ENCODE measurements around the gene C19orf25. TPM values are rescaled to one million over a fixed set of nuclear protein-coding genes. Genes with fewer than 3 reads are reported as not detected.
A peak's percentile ranks its signal among the peaks of the same experiment; 100 is the strongest.

Gene C19orf25
- total and polyA plus RNA-seq, 9 of the 15 experiments (the other 6 are each of a cell fraction or from before 2014, with no cell fraction given) = 0.79 to 96.0 (median 36.1) TPM

GRCh38 chr19:1482361-1483130 is 3.5 kb upstream of the C19orf25 start (continued):
- no peak for TF ChIP-seq E4F1 (CRISPR knock-in tag; IDR thresholded peaks at IDR 0.05; ENCODE audit: borderline replicate concordance)
- TF ChIP-seq LARP7 (IDR thresholded peaks at IDR 0.05) = no peak
- TF ChIP-seq VEZF1 (CRISPR knock-in tag; IDR thresholded peaks at IDR 0.05) = peak; percentile 23; the same call in 1 of the 2 replicates
- peak; percentile 50 for TF ChIP-seq ZNF280A (IDR thresholded peaks at IDR 0.05; ENCODE audit: low read depth, partially characterized antibody)
- TF ChIP-seq TEAD1 (CRISPR knock-in tag; IDR thresholded peaks at IDR 0.05) = no peak
- 0 out of 2 replicates have a peak, but pooled peaks have one; percentile 53 for TF ChIP-seq HDAC2 (IDR thresholded peaks at IDR 0.05)
- TF ChIP-seq CBX1 (IDR thresholded peaks at IDR 0.05; ENCODE audit: low read depth) = 0 out of 2 replicates have a peak, but pooled peaks have one; percentile 48
- 0 out of 2 replicates have a peak, but pooled peaks have one; percentile 34 for TF ChIP-seq THRAP3 (IDR thresholded peaks at IDR 0.05; ENCODE audit: borderline replicate concordance)
- TF ChIP-seq CTCF (IDR thresholded peaks at IDR 0.05 in 2 of 3, conservative IDR thresholded peaks at IDR 0.05 in 1 of 3; ENCODE audit: insufficient read depth in 2 of 3, low read depth in 1 of 3, low read length in 3 of 3) = 0 out of 6 replicates have a peak, but pooled peaks of 1 of the 3 experiments have one; percentile 5
- peak in 1 of 2 experiments; percentile 76; a peak in 1 of 4 replicates for TF ChIP-seq KDM1A (IDR thresholded peaks at IDR 0.05)
- no peak for TF ChIP-seq FOXM1 (IDR thresholded peaks at IDR 0.05; ENCODE audit: low read depth)
- TF ChIP-seq FOXM1 (CRISPR knock-in tag; IDR thresholded peaks at IDR 0.05; ENCODE audit: low read depth) = 0 out of 2 replicates have a peak, but pooled peaks have one; percentile 22
- peak; percentile 34; the same call in 1 of the 2 replicates for TF ChIP-seq ZBTB7A (IDR thresholded peaks at IDR 0.05; ENCODE audit: borderline replicate concordance, control insufficient read depth, low read depth, low read length)
- TF ChIP-seq DLX4 (CRISPR knock-in tag; IDR thresholded peaks at IDR 0.05) = no peak
- TF ChIP-seq TFE3 (CRISPR knock-in tag; IDR thresholded peaks at IDR 0.05) = no peak
- TF ChIP-seq ZEB2 (IDR thresholded peaks at IDR 0.05) = no peak
- no peak for TF ChIP-seq MECOM (CRISPR knock-in tag; IDR thresholded peaks at IDR 0.05)
- peak; percentile 25; the same call in 1 of the 2 replicates for TF ChIP-seq BCOR (IDR thresholded peaks at IDR 0.05)

All from K562 (cell line).